K562 (cell line): Measurements from ENCODE around the gene MBNL1. TPM values are rescaled to one million over a fixed set of nuclear protein-coding genes. Genes with fewer than 3 reads are reported as not detected.

Experiments used
- ATAC-seq: fragments of 200-7000 bp; cut with Tn5 transposase; 3 replicates; pipeline ENCODE4 v1.9.1; 2020; ENCODE audit warnings: moderate library complexity
- BruUV-seq: library from RNA; stranded (reverse); fragments of 400-500 nt; replicated peaks from 2 replicates; lab custom pipeline; 2021; lab: Mats Ljungman, UMichigan
- CTCF ChIA-PET: fragments of 300-600 bp; formaldehyde crosslinking; extraction: SDS; loops from one replicate; lab custom pipeline; 2021; ENCODE audit warnings: low intra/inter-chr PET ratio; lab: Yijun Ruan, JAX
- POLR2A ChIA-PET: fragments of 300-600, 350-650 bp; sonication (Branson Sonifier 250); formaldehyde crosslinking; extraction: SDS; loops from one replicate; lab custom pipeline; 2021; ENCODE audit warnings: antibody characterized with exemption, inconsistent platforms; lab: Yijun Ruan, JAX
- DNase-seq, 4 experiments: peaks; one replicate each; pipeline versions ENCODE4 v3.0.0 to v3.0.0-alpha.2; 2011 to 2018; ENCODE audit warnings: low spot score in 3 of 4, mixed read lengths in 3 of 4; ENCODE audit errors: extremely low read depth in 1 of 4
- FAIRE-seq: peaks from 2 replicates; lab custom pipeline; 2011; peaks lifted over from hg19 to GRCh38; lab: Jason Lieb, UNC
- H2AFZ ChIP-seq: 2 replicates; pipeline ENCODE4 v1.6.0; 2011; ENCODE audit warnings: low read depth, low read length, control low read depth, inconsistent platforms
- H3K27ac ChIP-seq: fragments of 200-600 bp; 3 replicates; pipeline ENCODE4 v1.8.0; 2011; ENCODE audit warnings: low read depth, mild to moderate bottlenecking, control low read depth, inconsistent platforms, low read length, moderate library complexity, mixed read lengths; ENCODE audit errors: extremely low read depth
- H3K27me3 ChIP-seq, 2 experiments: fragments of 300-600 bp in 1 of 2; 2 replicates in 1 of 2; 3 replicates in 1 of 2; pipeline versions ENCODE4 v1.6.0 to v1.8.0; 2011; ENCODE audit warnings: inconsistent platforms in 2 of 2, low read length in 2 of 2, mild to moderate bottlenecking in 1 of 2, mixed read lengths in 1 of 2, moderate library complexity in 1 of 2; ENCODE audit not compliant: control insufficient read depth in 2 of 2, insufficient read depth in 2 of 2
- H3K36me3 ChIP-seq: fragments of 300-600 bp; 3 replicates; pipeline ENCODE4 v1.8.0; 2011; ENCODE audit warnings: mild to moderate bottlenecking, low read length, inconsistent platforms; ENCODE audit not compliant: control insufficient read depth, insufficient read depth
- H3K4me1 ChIP-seq, 2 experiments: fragments of 200-600 bp in 1 of 2; replicated peaks in 1 of 2; 2 replicates in 1 of 2; 3 replicates in 1 of 2; pipeline versions ENCODE4 v1.5.1 to v1.8.0; 2011; ENCODE audit warnings: inconsistent platforms in 2 of 2, low read length in 2 of 2, mild to moderate bottlenecking in 1 of 2, mixed read lengths in 1 of 2, moderate library complexity in 1 of 2; ENCODE audit not compliant: control insufficient read depth in 2 of 2, insufficient read depth in 2 of 2
- H3K4me2 ChIP-seq: 2 replicates; pipeline ENCODE4 v1.6.1; 2011; ENCODE audit warnings: low read length, control low read depth, inconsistent platforms, mixed read lengths; ENCODE audit not compliant: insufficient read depth
- H3K4me3 ChIP-seq: fragments of 200-600 bp; sonication (generic), shearing (Covaris generic); 2 replicates; pipeline ENCODE4 v1.5.1; 2016; ENCODE audit warnings: control low read depth, inconsistent platforms
- H3K79me2 ChIP-seq: fragments of 200-600 bp; 3 replicates; pipeline ENCODE4 v1.8.0; 2011; ENCODE audit warnings: low read length, inconsistent platforms; ENCODE audit not compliant: control insufficient read depth, insufficient read depth
- H3K9ac ChIP-seq, 2 experiments: 2 replicates each; pipeline versions ENCODE4 v1.6.0 to v1.6.1; 2011; ENCODE audit warnings: low read depth in 2 of 2, low read length in 2 of 2, control low read depth in 1 of 2, inconsistent platforms in 1 of 2, mild to moderate bottlenecking in 1 of 2, mixed read lengths in 1 of 2; ENCODE audit not compliant: insufficient read depth in 1 of 2
- H3K9me1 ChIP-seq: one replicate; pipeline ENCODE4 v1.6.0; 2011; ENCODE audit warnings: inconsistent platforms, mild to moderate bottlenecking, low read length, moderate library complexity; ENCODE audit not compliant: control insufficient read depth, insufficient read depth
- H3K9me3 ChIP-seq: replicated peaks from 2 replicates; pipeline ENCODE4 v1.5.1; 2011; ENCODE audit warnings: low read depth, low read length, inconsistent platforms; ENCODE audit not compliant: control insufficient read depth, insufficient read depth
- H4K20me1 ChIP-seq: replicated peaks from 2 replicates; pipeline ENCODE4 v1.6.1; 2011; ENCODE audit warnings: low read length, inconsistent platforms, mixed read lengths; ENCODE audit not compliant: control insufficient read depth, insufficient read depth
- ADNP ChIP-seq: fragments of 200-800 bp; sonication (Bioruptor generic); IDR thresholded peaks from 2 replicates; pipeline ENCODE4 v1.6.1; 2016; ENCODE audit warnings: missing genetic modification characterization, missing compliant biosample characterization
- CC2D1A ChIP-seq: fragments of 450-650 bp; IDR thresholded peaks from 2 replicates; pipeline ENCODE4 v1.6.1; 2017; ENCODE audit warnings: mild to moderate bottlenecking
- CGGBP1 ChIP-seq: fragments of 250-450 bp; sonication (Bioruptor Pico); IDR thresholded peaks from 2 replicates; pipeline ENCODE4 v1.9.0; 2021; ENCODE audit warnings: mild to moderate bottlenecking
- DPF2 ChIP-seq: fragments of 450-650 bp; IDR thresholded peaks from 2 replicates; pipeline ENCODE4 v1.6.1; 2016
- FOXA3 ChIP-seq, 2 experiments: fragments of 450-650 bp in 1 of 2; sonication (generic) in 1 of 2; formaldehyde crosslinking; IDR thresholded peaks in 1 of 2; conservative IDR thresholded peaks in 1 of 2; 2 replicates each; pipeline versions ENCODE4 v1.4.0 to v1.8.0; 2020 to 2022; ENCODE audit warnings: mild to moderate bottlenecking in 2 of 2, missing genetic modification reagents in 1 of 2
- HOXB6 ChIP-seq: fragments of 250-450 bp; sonication (Bioruptor Pico); IDR thresholded peaks from 2 replicates; pipeline ENCODE4 v1.5.1; 2022; ENCODE audit warnings: mild to moderate bottlenecking, borderline replicate concordance
- NFATC3 ChIP-seq: fragments of 450-650 bp; IDR thresholded peaks from 2 replicates; pipeline ENCODE4 v1.6.1; 2017; ENCODE audit warnings: mild to moderate bottlenecking
- NR2F6 ChIP-seq: fragments of 450-650 bp; formaldehyde crosslinking; IDR thresholded peaks from 2 replicates; pipeline ENCODE4 v1.4.0; 2020; ENCODE audit warnings: mild to moderate bottlenecking
- PKNOX1 ChIP-seq: fragments of 450-650 bp; IDR thresholded peaks from 2 replicates; pipeline ENCODE4 v1.6.1; 2016
- SMARCE1 ChIP-seq: fragments of 450-650 bp; IDR thresholded peaks from 2 replicates; pipeline ENCODE4 v1.7.1; 2016; ENCODE audit warnings: mild to moderate bottlenecking
- SUPT5H ChIP-seq: fragments of 450-650 bp; IDR thresholded peaks from 2 replicates; pipeline ENCODE4 v1.6.1; 2016
- ZNF384 ChIP-seq: IDR thresholded peaks from 2 replicates; pipeline ENCODE4 v1.6.1; 2012; ENCODE audit warnings: low read depth, low read length, improper control_type of control experiment
- WGBS: fragments of 100-300 bp; shearing (Covaris generic); methylation state at CpG from one replicate; pipeline ENCODE4 v1.1.6; 2016; ENCODE audit warnings: low coverage, mixed read lengths; ENCODE audit not compliant: insufficient coverage; ENCODE audit errors: missing lambda C conversion rate; 5-methylcytosine and 5-hydroxymethylcytosine counted together
- in situ Hi-C: fragments of 300-500 bp; cut with MboI; formaldehyde crosslinking; loops from 4 replicates; pipeline ENCODE4 v1.15.0; 2018; ENCODE audit warnings: inconsistent platforms, mixed read lengths
- intact Hi-C: fragments of 100-400 bp; cut with micrococcal nuclease; formaldehyde crosslinking; loops from 2 replicates; pipeline ENCODE4 v1.14.2; 2022
- polyA plus RNA-seq, 8 experiments: library from polyadenylated mRNA; depleted of rRNA in 4 of 8; stranded (reverse) in 5 of 8; unstranded in 3 of 8; fragments of >200 nt; fragmentation: Nextera tagmentation in 2 of 8; fragmentation: Illumina TruSeq in 1 of 8; extraction: Ambion mirVana in 2 of 8; extraction: Trizol in 1 of 8; gene quantifications; 2 replicates each; pipeline versions ENCODE4 v1.2.1 to v1.2.3, GENCODE V29; 2011 to 2014; ENCODE audit warnings: inconsistent platforms in 1 of 8, missing spikeins in 1 of 8
- total RNA-seq, 7 experiments: library from RNA; depleted of rRNA in 6 of 7; stranded (reverse); fragments of >200 nt in 6 of 7; fragmentation: Illumina TruSeq in 2 of 7; extraction: Trizol in 2 of 7; gene quantifications; 2 replicates each; pipeline versions ENCODE4 v1.2.1 to v1.2.3, GENCODE V29; 2011 to 2021; ENCODE audit warnings: low replicate concordance in 1 of 7

MBNL1 gene
- total and polyA plus RNA-seq, 9 of the 15 experiments (the other 6 are each of a cell fraction or from before 2014, with no cell fraction given), result 70.3 to 243 (median 220) TPM

GRCh38 chr3:152325136-152325535, 56.4 kb downstream of the MBNL1 start:
- WGBS, result 34% methylated on average over 2 of the region's 2 CpGs
- Histone ChIP-seq H3K4me3 (no peak overlapping the region), H3K4me2 (no peak overlapping the region), H3K27ac (0 out of 3 replicates have a peak overlapping the region, but pooled peaks have one; percentile 11), H4K20me1 (no peaks in the 10 kb centered on the region), H2AFZ (no peak overlapping the region), H3K4me1 (peaks cover 17 to 42% of the 10 kb centered on the region in 2 experiments), H3K9me3 (peaks cover 2% of the 10 kb centered on the region; the same call in 1 of the 2 replicates), H3K36me3 (peaks cover 53% of the 10 kb centered on the region), H3K9me1 (no peaks in the 10 kb centered on the region), H3K9ac (no peak overlapping the region)
- no peak for FAIRE-seq
- in situ Hi-C loops (no loop called here), intact Hi-C loops (no loop called here)
- ATAC-seq, result no peak
- no TSS peak for BruUV-seq
- DNase-seq, result no peak
- TF ChIP-seq CGGBP1 (CRISPR knock-in tag) (no peak), HOXB6 (CRISPR knock-in tag) (no peak), FOXA3 (CRISPR knock-in tag; conservative IDR thresholded peaks at IDR 0.05 in 1 of 2, IDR thresholded peaks at IDR 0.05 in 1 of 2) (0 out of 4 replicates have a peak, but pooled peaks of 1 of the 2 experiments have one; percentile 7)
- TF ChIP-seq, all 486 proteins: peak for 1
- CTCF ChIA-PET, result no interaction called here
- H3K79me2 ChIP-seq, result peaks cover 99% of the 10 kb centered on the region
- POLR2A ChIA-PET, result no interaction called here
- no peaks in the 10 kb centered on the region for H3K27me3 ChIP-seq

GRCh38 chr3:152327203-152327602, 58.5 kb downstream of the MBNL1 start:
- Histone ChIP-seq H3K79me2 (peaks cover 99% of the 10 kb centered on the region), H3K9me3 (peaks cover 2% of the 10 kb centered on the region; the same call in 1 of the 2 replicates), H3K4me2 (0 out of 2 replicates have a peak overlapping the region, but pooled peaks have one; percentile 4), H3K9me1 (no peaks in the 10 kb centered on the region), H3K36me3 (peaks cover 58% of the 10 kb centered on the region), H2AFZ (no peak overlapping the region), H3K27me3 (no peaks in the 10 kb centered on the region), H3K4me3 (no peak overlapping the region), H3K4me1 (peaks cover 24 to 45% of the 10 kb centered on the region in 2 experiments), H3K9ac (no peak overlapping the region), H4K20me1 (no peaks in the 10 kb centered on the region), H3K27ac (peak overlapping the region; percentile 83; the same call in 2 of the 3 replicates)
- peak; percentile 63 for TF ChIP-seq PKNOX1
- 0 out of 2 replicates have a peak, but pooled peaks have one; percentile 25 for TF ChIP-seq SUPT5H
- TF ChIP-seq NR2F6 (CRISPR knock-in tag), result no peak
- TF ChIP-seq ZNF384, result peak; percentile 30; the same call in 1 of the 2 replicates
- 0 out of 2 replicates have a peak, but pooled peaks have one; percentile 22 for TF ChIP-seq DPF2
- TF ChIP-seq ADNP (tag), result 0 out of 2 replicates have a peak, but pooled peaks have one; percentile 2
- 0 out of 2 replicates have a peak, but pooled peaks have one; percentile 37 for TF ChIP-seq CC2D1A
- no peak for TF ChIP-seq NFATC3
- 0 out of 2 replicates have a peak, but pooled peaks have one; percentile 20 for TF ChIP-seq SMARCE1
- CTCF ChIA-PET, result no interaction called here
- ATAC-seq (peak; percentile 11), FAIRE-seq (no peak), DNase-seq (no peak)
- WGBS, result 47% methylated on average over 2 of the region's 2 CpGs
- intact Hi-C loops (no loop called here), in situ Hi-C loops (no loop called here)
- POLR2A ChIA-PET, result no interaction called here
- no TSS peak for BruUV-seq
